Activated CD4-positive, CD25-positive, alpha-beta regulatory T cell treated with anti-CD3 and anti-CD28 coated beads, Interleukin-2, amount 50 U/mL, for 72 hours (primary cell): ENCODE data around the gene MPDU1.
"Not testable (repeated sequence)": the region's sequence is repeated elsewhere in the genome, so short reads cannot be mapped to it uniquely, and the experiment has no call there.

Experiments
- DNase-seq: peaks from one replicate; pipeline ENCODE4 v3.0.0; 2021

Gene MPDU1

DNA sequence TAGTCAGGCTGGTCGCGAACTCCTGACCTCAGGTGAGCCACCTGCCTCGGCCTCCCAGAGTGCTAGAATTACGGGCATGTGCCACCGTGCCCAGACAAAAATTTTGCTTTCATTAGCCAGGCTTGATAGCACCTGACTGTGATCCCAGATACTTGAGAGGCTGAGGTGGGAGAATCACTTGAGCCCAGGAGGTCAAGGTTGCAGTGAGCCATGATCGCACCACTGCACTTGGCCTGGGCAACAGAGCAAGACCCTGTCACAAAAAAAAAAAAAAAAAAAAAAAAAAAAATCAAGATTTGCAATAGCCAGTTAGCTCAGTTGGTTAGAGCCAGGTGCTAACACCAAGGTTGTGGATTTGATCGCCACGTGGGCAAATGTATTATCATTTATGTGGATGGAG, 37.2 kb downstream of the MPDU1 start:
- DNase-seq: no peak

- DNase-seq: no peak
Measured at GRCh38 chr17:7623661-7624060, 40.0 kb downstream of the MPDU1 start.

DNA sequence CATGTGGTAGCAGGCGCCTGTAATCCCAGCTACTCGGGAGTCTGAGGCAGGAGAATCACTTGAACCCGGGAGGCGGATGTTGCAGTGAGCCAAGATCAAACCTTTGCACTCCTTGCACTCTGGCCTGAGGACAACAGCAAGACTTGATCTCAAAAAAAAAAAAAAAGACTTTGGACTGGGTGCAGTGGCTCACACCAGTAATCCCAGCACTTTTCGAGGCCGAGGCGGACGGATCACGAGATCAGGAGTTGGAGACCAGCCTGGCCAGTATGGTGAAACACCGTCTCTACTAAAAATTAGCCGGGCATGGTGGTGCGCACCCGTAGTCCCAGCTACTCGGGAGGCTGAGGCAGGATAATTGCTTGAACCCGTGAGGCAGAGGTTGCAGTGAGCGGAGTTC, 42.1 kb downstream of the MPDU1 start:
- DNase-seq: not testable (repeated sequence)

DNA sequence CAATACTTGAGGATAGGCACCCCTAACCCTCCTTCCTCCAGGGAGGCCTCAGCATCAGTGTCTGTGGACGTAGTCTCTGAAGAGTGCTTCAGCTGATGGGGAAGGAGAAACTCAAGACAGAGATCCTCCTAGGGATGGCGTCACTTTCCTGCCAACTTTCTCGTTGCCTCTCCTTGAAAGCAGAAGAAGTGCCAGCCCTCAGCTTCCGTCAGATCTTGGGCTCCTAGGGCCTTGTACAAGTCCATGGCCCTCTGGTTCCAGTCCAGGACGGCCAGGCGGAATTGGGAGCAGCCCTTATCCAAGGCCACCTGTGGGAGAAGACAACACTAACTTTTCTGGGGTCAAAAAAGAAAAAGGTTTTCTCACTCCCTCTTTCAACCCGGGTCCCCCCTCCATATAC, 42.7 kb downstream of the MPDU1 start:
- DNase-seq: no peak

GRCh38 chr17:7626956-7627249, 43.3 kb downstream of the MPDU1 start:
- DNase-seq: no peak

DNA sequence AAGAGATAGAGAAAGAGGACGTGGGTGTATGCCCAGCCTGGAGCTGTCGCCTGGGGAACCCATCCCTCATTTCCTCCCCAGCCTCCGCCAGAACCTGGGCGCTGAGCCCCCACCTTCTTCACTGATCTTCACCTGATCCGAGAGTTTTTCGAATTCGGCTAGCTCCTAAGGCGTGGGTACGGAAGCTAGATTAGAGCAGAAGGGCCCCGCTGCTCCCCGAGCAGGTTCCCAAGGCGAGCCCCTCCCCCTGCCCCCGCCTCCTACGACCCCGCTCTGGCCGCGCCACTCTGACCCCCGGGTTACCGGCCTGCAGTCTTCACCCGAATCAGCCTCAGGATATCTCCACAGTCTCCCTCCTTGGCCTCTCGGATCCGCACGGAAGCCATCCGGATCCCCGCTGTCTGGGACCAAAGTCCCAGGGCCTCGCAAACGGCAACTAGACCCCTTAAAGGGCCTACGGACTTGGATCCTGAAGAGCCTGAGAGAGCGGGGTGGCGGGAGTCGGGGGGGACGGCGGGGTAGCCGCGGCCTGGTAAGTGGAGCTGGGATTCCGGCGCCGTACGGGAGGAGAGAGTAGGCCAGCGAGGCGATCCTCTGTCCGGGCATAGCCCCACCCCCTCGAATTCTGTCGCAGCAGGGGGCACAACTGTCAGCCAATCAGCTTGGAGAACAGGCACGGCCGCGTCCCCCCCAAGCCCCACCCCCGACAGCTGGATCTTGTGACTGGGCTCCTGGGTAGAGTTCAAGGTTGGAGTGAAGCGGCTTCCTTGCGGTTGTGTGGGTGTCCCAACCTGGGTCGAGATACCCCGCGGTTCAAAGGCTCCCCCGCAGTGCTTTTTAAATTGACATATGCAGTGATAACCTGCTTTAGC, 43.8 kb downstream of the MPDU1 start, which contains the start of gene SAT2:
TSS of gene SAT2 (minus strand) at position 572 of the 872 bp plus-strand sequence. CDS start at position 386, 186 bp downstream.
- DNase-seq: peak; percentile 76

DNA sequence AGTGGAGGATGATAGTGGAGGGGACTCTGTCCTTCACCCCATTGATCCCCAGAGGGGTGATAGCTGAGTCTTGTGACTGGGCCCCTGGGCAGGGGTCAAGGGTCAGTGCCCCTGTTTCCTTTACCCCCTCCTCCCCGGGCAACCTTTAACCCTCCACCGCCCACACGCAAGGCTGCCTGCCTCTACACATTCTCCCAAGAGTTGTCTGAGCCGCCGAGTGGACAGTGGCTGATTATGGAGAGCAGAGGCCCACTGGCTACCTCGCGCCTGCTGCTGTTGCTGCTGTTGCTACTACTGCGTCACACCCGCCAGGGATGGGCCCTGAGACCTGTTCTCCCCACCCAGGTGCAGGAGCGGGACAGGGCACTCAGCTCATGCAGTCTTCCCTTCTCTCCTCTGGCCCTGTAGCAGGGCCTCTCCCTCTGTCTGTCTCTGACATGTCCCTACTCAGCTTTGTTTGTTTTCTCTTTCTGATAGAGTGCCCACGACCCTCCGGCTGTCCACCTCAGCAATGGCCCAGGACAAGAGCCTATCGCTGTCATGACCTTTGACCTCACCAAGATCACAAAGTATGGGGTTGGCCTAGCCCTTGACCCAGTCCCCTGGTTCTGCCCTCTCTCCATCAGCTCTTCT, 46.4 kb downstream of the MPDU1 start, which contains the start of gene SHBG:
TSS of gene SHBG (plus strand) at position 197 of the 633 bp plus-strand sequence. CDS start at position 235, 38 bp downstream.
- DNase-seq: no peak

- no peak for DNase-seq
Measured at GRCh38 chr17:7631398-7632380, 48.0 kb downstream of the MPDU1 start.

- no peak for DNase-seq
Measured at GRCh38 chr17:7632492-7632894, 48.8 kb downstream of the MPDU1 start.

- DNase-seq: no peak
Measured at GRCh38 chr17:7633093-7633492, 49.4 kb downstream of the MPDU1 start.

- no peak for DNase-seq
Measured at GRCh38 chr17:7634384-7634783, 50.7 kb downstream of the MPDU1 start.

- DNase-seq: no peak
Measured at GRCh38 chr17:7636163-7636562, 52.5 kb downstream of the MPDU1 start.
